GM19239 (cell line): ENCODE data around the gene NID2.
A peak's percentile ranks its signal among the peaks of the same experiment; 100 is the strongest.

Experiments
- DNase-seq: peaks from one replicate; pipeline ENCODE4 v3.0.0; 2011; ENCODE audit warnings: low spot score; ENCODE audit not compliant: insufficient read length
- FAIRE-seq: peaks from 2 replicates; lab custom pipeline; 2011; peaks lifted over from hg19 to GRCh38; lab: Jason Lieb, UNC

The NID2 gene

DNA sequence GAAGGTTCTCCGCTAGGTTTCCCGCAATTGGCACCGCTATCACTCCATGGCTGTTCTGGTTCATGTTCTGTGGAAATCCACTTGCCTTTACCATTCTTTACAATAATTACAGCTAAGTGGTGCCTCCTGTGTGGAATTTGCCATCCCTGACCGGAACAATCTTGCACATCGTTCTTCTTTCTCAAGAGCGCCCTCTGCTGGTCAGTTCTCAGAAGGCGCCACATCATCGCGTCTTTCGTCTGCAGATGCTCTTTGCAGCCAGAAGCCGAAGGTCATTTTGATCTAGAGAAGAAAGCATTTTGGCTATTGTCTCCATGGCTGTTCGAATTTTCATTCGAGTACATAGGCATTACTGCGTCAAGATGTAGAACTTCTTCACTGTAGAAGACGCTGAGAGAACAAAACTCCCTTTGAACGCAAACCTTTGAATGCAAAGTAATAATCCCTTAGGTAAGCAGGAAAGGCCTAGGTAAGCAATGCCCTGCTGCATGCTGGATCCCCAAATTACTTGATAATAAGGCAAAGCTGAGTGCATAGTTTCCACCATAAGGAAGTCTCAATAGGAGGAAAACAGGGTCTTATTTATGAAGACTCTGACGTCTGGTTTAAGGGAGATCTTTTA is 89.7 kb downstream of the NID2 start:
- peak; percentile 42 for DNase-seq
- peak; percentile 100 for FAIRE-seq

DNA sequence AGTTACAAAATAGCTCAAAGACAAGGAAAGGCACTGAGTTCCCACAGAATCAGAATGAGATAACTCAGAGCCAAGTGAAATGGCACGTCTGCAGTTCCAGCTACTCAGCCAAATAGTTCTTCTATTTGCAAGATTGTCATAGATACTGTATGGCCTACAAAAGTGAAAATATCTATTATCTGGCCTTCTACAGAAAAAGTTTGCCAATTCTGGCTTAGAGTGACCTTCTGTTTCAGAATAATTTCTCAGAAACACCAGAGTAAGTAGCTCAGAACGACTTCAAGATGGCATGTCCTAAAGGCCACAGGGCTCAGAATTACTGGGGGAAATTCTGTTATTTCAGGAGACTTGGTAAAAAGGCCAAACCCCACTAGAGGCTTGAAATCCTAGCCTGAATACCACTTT is 90.2 kb downstream of the NID2 start:
- FAIRE-seq, result no peak
- DNase-seq, result no peak

DNA sequence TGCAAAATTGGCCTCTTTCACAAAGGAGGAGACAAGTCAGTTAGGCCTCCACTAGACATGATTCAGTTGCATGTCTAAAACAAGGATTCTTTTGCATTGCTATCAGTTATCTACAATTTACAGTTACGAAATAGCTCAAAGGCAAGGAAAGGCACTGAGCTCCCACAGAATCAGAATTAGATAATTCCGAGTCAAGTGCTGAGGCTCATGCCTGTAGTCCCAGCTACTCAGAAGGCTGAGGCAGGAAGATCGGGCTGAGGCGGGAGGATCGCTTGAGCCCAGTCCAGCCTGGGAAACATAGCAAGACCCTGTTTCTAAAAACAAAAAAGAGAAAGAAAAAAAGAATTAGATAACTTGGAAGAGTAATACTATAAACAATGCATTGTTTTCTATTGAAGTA is 91.8 kb downstream of the NID2 start:
- DNase-seq (no peak), FAIRE-seq (no peak)

DNA sequence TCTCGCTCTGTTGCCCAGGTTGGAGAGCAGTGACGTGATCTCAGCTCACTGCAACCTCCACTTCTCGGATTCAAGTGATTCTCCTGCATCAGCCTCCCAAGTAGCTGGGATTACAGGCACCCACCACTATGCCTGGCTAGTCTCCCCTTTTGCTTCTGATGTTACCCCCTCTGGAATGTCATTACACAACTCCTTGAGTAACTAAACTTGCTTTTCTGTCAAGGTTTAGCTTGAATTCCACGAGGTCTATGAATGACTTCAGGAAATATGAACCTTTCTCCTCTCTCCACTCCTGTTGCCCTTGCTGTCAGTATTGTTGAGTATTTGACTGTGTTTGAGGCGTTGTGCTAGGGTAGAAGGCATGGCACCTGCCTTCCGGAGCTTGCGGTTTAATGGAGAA is 96.3 kb downstream of the NID2 start:
- FAIRE-seq (no peak), DNase-seq (no peak)

DNA sequence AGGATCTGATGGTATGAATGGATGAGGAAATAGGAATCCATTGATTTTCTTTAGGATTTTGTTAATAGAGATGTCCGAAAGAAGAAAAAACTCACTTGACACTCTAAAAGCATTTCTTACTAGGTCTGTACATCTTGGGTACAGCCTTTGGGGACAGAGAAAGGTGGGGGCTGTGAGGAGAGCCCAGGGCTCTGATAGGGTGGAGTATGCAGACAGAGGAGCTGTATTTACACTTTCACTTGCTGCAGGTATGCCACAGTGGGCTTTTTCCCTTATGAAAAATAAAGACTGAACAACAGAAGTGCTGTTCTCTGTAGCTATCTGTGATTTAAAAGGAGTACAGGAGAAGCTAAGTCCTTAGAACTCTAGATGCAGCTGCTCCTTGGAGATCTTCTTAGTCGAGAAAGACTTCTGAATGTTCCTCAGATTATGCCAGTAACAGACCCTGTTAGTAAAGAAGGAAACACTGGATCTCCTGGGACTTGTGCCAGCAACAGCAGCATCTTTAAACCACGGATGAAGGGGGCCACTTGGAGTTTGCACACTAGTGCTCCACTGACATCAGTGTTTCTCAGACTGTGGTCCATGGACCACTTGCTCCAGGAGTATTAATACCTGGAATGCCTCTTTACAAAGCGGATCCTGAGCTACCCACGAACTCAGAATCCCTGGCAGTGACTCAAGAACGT is 98.9 kb downstream of the NID2 start:
- FAIRE-seq (no peak), DNase-seq (no peak)

DNA sequence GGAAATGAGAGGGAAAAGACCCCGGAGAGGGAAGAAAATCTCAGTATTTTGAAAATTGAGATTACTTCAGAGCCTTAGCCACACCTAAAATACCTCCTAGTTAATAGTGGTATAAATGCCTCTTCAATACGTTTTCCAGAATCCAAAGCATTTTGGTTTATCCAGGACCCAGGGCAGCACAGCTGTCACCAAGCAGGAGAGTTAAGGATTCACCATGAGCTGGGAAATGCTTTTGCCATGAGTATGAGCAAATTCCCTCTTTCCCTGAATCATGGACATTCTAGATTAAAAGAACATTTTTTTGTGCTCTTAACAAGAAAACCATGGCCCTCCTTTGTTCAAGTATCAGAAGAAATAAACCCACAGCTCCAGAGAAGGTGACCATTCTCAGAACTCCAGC is 101.3 kb downstream of the NID2 start:
- DNase-seq (no peak), FAIRE-seq (no peak)

DNA sequence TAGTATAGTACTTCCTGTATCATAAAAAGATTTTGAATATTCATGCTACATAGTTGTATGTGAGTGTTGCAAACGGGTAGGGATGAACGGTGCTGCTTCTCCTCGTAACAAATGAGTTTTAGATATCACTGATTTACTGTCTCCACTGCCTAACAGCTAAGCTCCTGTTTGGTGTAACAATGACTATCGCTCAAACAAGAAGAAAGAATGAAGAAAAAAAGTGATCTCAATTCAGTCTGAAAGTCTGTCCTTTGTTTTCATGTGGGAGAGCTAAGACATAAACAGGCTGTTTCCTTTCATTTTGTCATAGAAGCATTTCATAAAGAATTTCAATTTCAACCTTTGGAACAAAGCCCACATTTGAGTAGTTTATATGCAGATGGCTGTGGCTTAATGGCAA is 105.6 kb downstream of the NID2 start:
- DNase-seq (no peak), FAIRE-seq (no peak)

DNA sequence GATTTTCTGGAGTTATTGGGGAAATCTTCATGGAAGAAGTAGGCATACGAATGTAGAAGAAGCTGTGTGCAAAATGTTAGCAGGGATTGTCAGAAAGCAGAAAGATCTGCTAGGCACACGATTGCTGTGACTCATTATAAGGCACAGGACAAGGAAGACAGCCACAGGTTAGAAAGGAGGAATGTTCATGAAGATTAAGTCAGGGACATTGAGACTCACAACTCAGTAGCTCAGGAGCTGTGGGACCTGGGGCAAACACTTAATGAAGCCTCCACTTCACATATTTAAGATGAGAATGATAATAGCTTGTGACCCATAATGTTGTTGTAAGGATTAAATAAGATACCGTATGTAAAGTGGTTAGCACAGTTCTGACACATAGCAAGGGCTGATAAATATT is 106.1 kb downstream of the NID2 start:
- FAIRE-seq (no peak), DNase-seq (no peak)

DNA sequence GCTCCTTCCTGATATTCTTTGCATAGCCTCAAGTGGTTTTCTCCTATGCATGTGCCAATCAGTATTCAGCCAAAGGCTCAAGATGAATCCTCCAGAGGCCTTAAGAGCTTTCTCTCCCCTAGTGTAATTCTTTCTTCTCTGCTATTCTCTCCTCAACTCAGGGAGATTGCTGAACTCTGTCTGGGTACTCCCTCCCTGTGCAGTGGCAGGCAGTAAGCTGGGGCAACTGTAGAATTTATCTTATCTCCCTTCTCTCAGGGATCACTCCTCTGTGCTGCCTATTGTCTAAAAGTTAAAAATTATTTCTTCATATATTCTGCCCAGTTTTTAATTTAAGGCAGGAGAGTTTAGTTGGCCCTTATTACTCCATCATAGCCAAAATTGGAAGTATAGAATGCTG is 108.0 kb downstream of the NID2 start:
- DNase-seq (no peak), FAIRE-seq (no peak)

DNA sequence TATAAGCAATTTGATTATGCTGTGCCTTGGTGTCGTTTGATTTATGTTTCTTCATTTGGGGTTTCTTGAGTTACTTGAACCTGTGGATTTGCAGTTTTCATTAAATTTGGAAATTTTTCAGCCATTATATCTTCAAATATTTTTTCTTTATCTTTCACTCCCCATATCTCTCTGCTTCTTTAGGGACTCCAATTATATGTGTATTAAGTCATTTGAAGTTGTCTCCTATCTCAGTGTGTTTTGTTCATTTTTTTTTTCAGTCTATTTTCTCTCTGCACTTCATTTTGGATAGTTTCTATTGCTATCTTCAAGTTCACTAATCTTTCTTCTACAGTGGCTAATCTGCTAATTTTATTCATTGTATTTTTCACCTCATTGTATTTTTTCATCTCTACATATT is 108.9 kb downstream of the NID2 start:
- FAIRE-seq, result no peak
- DNase-seq, result no peak

DNA sequence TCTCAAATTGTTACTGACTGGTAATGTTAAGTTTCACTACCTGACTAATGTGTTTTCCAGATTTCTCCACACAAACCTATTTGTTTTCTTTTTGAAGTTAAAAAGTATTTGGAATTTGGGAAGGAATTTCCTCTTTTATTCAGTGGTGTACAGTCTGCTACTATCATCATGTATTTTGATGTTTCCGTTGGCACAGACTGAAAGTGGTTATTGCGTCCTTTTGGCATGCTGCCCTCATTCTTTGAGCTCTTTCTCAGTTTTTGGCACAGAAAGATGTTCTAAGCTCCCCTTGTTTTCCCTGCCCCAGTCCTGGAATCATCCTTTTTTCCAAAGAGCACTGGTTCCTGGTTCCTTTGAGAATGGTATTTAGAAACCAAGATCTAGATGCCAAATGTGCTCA is 110.9 kb downstream of the NID2 start:
- FAIRE-seq, result no peak
- DNase-seq, result no peak
